Measurements from ENCODE around the gene EML2.

Gene EML2

GRCh38 chr19:45571457-45572220 lies 67.6 kb downstream of the EML2 start:
- Histone ChIP-seq H3K4me3 (ENCODE audit: insufficient read depth, low read depth, low read length, poor library complexity, severe bottlenecking) (no peak overlapping the region), H3K4me1 (ENCODE audit: control insufficient read depth, insufficient read depth, low read length, poor library complexity, severe bottlenecking) (no peaks in the 10 kb centered on the region), H3K27ac (ENCODE audit: insufficient read depth, low read length, poor library complexity, severe bottlenecking) (no peak overlapping the region), H3K9me3 (ENCODE audit: control insufficient read depth, low read length) (no peaks in the 10 kb centered on the region), H3K36me3 (ENCODE audit: control insufficient read depth, insufficient read depth, low read length) (no peaks in the 10 kb centered on the region), H3K27me3 (replicated peaks; ENCODE audit: control insufficient read depth, insufficient read depth, low read length, poor library complexity, severe bottlenecking) (no peaks in the 10 kb centered on the region)
- DNase-seq = no peak

GRCh38 chr19:45569619-45570421 lies 69.4 kb downstream of the EML2 start:
- H3K27ac ChIP-seq (ENCODE audit: insufficient read depth, low read length, poor library complexity, severe bottlenecking) = no peak overlapping the region
- H3K9me3 ChIP-seq (ENCODE audit: control insufficient read depth, low read length) = no peaks in the 10 kb centered on the region
- no peaks in the 10 kb centered on the region for H3K4me1 ChIP-seq (ENCODE audit: control insufficient read depth, insufficient read depth, low read length, poor library complexity, severe bottlenecking)
- peak in 2 of 3 donors; percentile 11 to 28 for DNase-seq
- H3K36me3 ChIP-seq (ENCODE audit: control insufficient read depth, insufficient read depth, low read length) = no peaks in the 10 kb centered on the region
- H3K27me3 ChIP-seq (replicated peaks; ENCODE audit: control insufficient read depth, insufficient read depth, low read length, poor library complexity, severe bottlenecking) = no peaks in the 10 kb centered on the region
- no peak overlapping the region for H3K4me3 ChIP-seq (ENCODE audit: insufficient read depth, low read depth, low read length, poor library complexity, severe bottlenecking)

GRCh38 chr19:45568732-45569131 lies 70.5 kb downstream of the EML2 start:
- H3K27ac ChIP-seq (ENCODE audit: insufficient read depth, low read length, poor library complexity, severe bottlenecking) = no peak overlapping the region
- H3K9me3 ChIP-seq (ENCODE audit: control insufficient read depth, low read length) = no peaks in the 10 kb centered on the region
- no peaks in the 10 kb centered on the region for H3K27me3 ChIP-seq (replicated peaks; ENCODE audit: control insufficient read depth, insufficient read depth, low read length, poor library complexity, severe bottlenecking)
- H3K4me1 ChIP-seq (ENCODE audit: control insufficient read depth, insufficient read depth, low read length, poor library complexity, severe bottlenecking) = peaks cover 4% of the 10 kb centered on the region
- no peak overlapping the region for H3K4me3 ChIP-seq (ENCODE audit: insufficient read depth, low read depth, low read length, poor library complexity, severe bottlenecking)
- no peak for DNase-seq
- H3K36me3 ChIP-seq (ENCODE audit: control insufficient read depth, insufficient read depth, low read length) = no peaks in the 10 kb centered on the region

- Histone ChIP-seq H3K4me3 (ENCODE audit: insufficient read depth, low read depth, low read length, poor library complexity, severe bottlenecking) (no peak overlapping the region), H3K9me3 (ENCODE audit: control insufficient read depth, low read length) (no peaks in the 10 kb centered on the region), H3K4me1 (ENCODE audit: control insufficient read depth, insufficient read depth, low read length, poor library complexity, severe bottlenecking) (peaks cover 7% of the 10 kb centered on the region), H3K27me3 (replicated peaks; ENCODE audit: control insufficient read depth, insufficient read depth, low read length, poor library complexity, severe bottlenecking) (no peaks in the 10 kb centered on the region), H3K36me3 (ENCODE audit: control insufficient read depth, insufficient read depth, low read length) (no peaks in the 10 kb centered on the region), H3K27ac (ENCODE audit: insufficient read depth, low read length, poor library complexity, severe bottlenecking) (no peak overlapping the region)
- no peak for DNase-seq
These were observed 71.6 kb downstream of the EML2 start for GRCh38 chr19:45567609-45568008.

GRCh38 chr19:45564131-45564780 lies 74.9 kb downstream of the EML2 start:
- Histone ChIP-seq H3K4me1 (ENCODE audit: control insufficient read depth, insufficient read depth, low read length, poor library complexity, severe bottlenecking) (peaks cover 10% of the 10 kb centered on the region), H3K4me3 (ENCODE audit: insufficient read depth, low read depth, low read length, poor library complexity, severe bottlenecking) (no peak overlapping the region), H3K27me3 (replicated peaks; ENCODE audit: control insufficient read depth, insufficient read depth, low read length, poor library complexity, severe bottlenecking) (no peaks in the 10 kb centered on the region), H3K9me3 (ENCODE audit: control insufficient read depth, low read length) (no peaks in the 10 kb centered on the region), H3K27ac (ENCODE audit: insufficient read depth, low read length, poor library complexity, severe bottlenecking) (peak overlapping the region; percentile 18), H3K36me3 (ENCODE audit: control insufficient read depth, insufficient read depth, low read length) (no peaks in the 10 kb centered on the region)
- no peak for DNase-seq

GRCh38 chr19:45560686-45561085 lies 78.5 kb downstream of the EML2 start:
- Histone ChIP-seq H3K27ac (ENCODE audit: insufficient read depth, low read length, poor library complexity, severe bottlenecking) (no peak overlapping the region), H3K27me3 (replicated peaks; ENCODE audit: control insufficient read depth, insufficient read depth, low read length, poor library complexity, severe bottlenecking) (no peaks in the 10 kb centered on the region), H3K36me3 (ENCODE audit: control insufficient read depth, insufficient read depth, low read length) (no peaks in the 10 kb centered on the region), H3K4me3 (ENCODE audit: insufficient read depth, low read depth, low read length, poor library complexity, severe bottlenecking) (no peak overlapping the region), H3K9me3 (ENCODE audit: control insufficient read depth, low read length) (no peaks in the 10 kb centered on the region), H3K4me1 (ENCODE audit: control insufficient read depth, insufficient read depth, low read length, poor library complexity, severe bottlenecking) (peaks cover 12% of the 10 kb centered on the region)
- no peak for DNase-seq

- no peak overlapping the region for H3K27ac ChIP-seq (ENCODE audit: insufficient read depth, low read length, poor library complexity, severe bottlenecking)
- H3K4me3 ChIP-seq (ENCODE audit: insufficient read depth, low read depth, low read length, poor library complexity, severe bottlenecking) = no peak overlapping the region
- H3K9me3 ChIP-seq (ENCODE audit: control insufficient read depth, low read length) = no peaks in the 10 kb centered on the region
- DNase-seq = no peak
- H3K27me3 ChIP-seq (replicated peaks; ENCODE audit: control insufficient read depth, insufficient read depth, low read length, poor library complexity, severe bottlenecking) = no peaks in the 10 kb centered on the region
- H3K36me3 ChIP-seq (ENCODE audit: control insufficient read depth, insufficient read depth, low read length) = no peaks in the 10 kb centered on the region
- peaks cover 12% of the 10 kb centered on the region for H3K4me1 ChIP-seq (ENCODE audit: control insufficient read depth, insufficient read depth, low read length, poor library complexity, severe bottlenecking)
These were observed 79.2 kb downstream of the EML2 start for GRCh38 chr19:45560038-45560437.
